A673 (cell line): ENCODE data around the gene CYB5RL. TPM values are rescaled to one million over a fixed set of nuclear protein-coding genes. Genes with fewer than 3 reads are reported as not detected.

ENCODE experiments used
- BruUV-seq: library from RNA; stranded (reverse); fragments of 400-500 nt; replicated peaks from 2 replicates; lab custom pipeline; 2021; lab: Mats Ljungman, UMichigan
- CTCF ChIA-PET: fragments of 300-600 bp; sonication (Branson Sonifier 250); formaldehyde crosslinking; loops from one replicate; lab custom pipeline; 2022; ENCODE audit warnings: antibody characterized with exemption; lab: Charles Lee
- POLR2A ChIA-PET: fragments of 300-600 bp; sonication (Branson Sonifier 250); formaldehyde crosslinking; loops from one replicate; lab custom pipeline; 2022; ENCODE audit warnings: antibody characterized with exemption; ENCODE audit not compliant: low non-redundant PET; lab: Charles Lee
- DNase-seq: peaks from one replicate; pipeline ENCODE4 v3.0.0-alpha.2; 2015; ENCODE audit warnings: low spot score
- H3K27ac ChIP-seq: fragments of 200-600 bp; sonication (generic); 2 replicates; pipeline ENCODE4 v1.5.1; 2016; ENCODE audit warnings: mixed run types, low read depth, mild to moderate bottlenecking, mixed read lengths, antibody characterized with exemption, low read length; ENCODE audit not compliant: poor library complexity, severe bottlenecking
- H3K27me3 ChIP-seq: fragments of 200-600 bp; sonication (generic); replicated peaks from 2 replicates; pipeline ENCODE4 v1.6.1; 2017; ENCODE audit warnings: mixed run types, low read depth, mild to moderate bottlenecking, mixed read lengths, antibody characterized with exemption, low read length; ENCODE audit not compliant: insufficient read depth, poor library complexity
- H3K36me3 ChIP-seq: fragments of 200-600 bp; sonication (generic); 2 replicates; pipeline ENCODE4 v1.6.1; 2016; ENCODE audit warnings: mixed run types, mild to moderate bottlenecking, mixed read lengths, antibody characterized with exemption, low read length; ENCODE audit not compliant: insufficient read depth, poor library complexity, severe bottlenecking
- H3K4me1 ChIP-seq: fragments of 200-600 bp; sonication (generic); 2 replicates; pipeline ENCODE4 v1.6.1; 2017; ENCODE audit warnings: mixed run types, mild to moderate bottlenecking, mixed read lengths, antibody characterized with exemption, low read length; ENCODE audit not compliant: insufficient read depth, poor library complexity, severe bottlenecking
- H3K4me3 ChIP-seq: fragments of 200-600 bp; sonication (generic); 2 replicates; pipeline ENCODE4 v1.5.1; 2016; ENCODE audit warnings: low read depth, mixed run types, mild to moderate bottlenecking, mixed read lengths, low read length; ENCODE audit not compliant: poor library complexity, severe bottlenecking
- H3K9me3 ChIP-seq: fragments of 200-600 bp; sonication (generic); 2 replicates; pipeline ENCODE4 v1.6.1; 2016; ENCODE audit warnings: mixed run types, low read depth, mild to moderate bottlenecking, mixed read lengths, antibody characterized with exemption, low read length; ENCODE audit not compliant: poor library complexity, severe bottlenecking
- CTCF ChIP-seq: fragments of 300-800, 200-600 bp; sonication (generic); conservative IDR thresholded peaks from 2 replicates; pipeline ENCODE4 v1.5.1; 2017; ENCODE audit warnings: low read depth, mild to moderate bottlenecking, antibody characterized with exemption, low read length, moderate library complexity, mixed read lengths
- EZH2 ChIP-seq: fragments of 200-600 bp; sonication (generic); IDR thresholded peaks from 2 replicates; pipeline ENCODE4 v1.6.1; 2017; ENCODE audit warnings: borderline replicate concordance, low read depth, mild to moderate bottlenecking, mixed read lengths, antibody characterized with exemption, low read length; ENCODE audit not compliant: poor library complexity, severe bottlenecking
- intact Hi-C: fragments of 100-400 bp; cut with micrococcal nuclease; formaldehyde crosslinking; loops from one replicate; pipeline ENCODE4 v1.10.0; 2022; ENCODE audit not compliant: unreplicated experiment
- total RNA-seq: library from RNA; stranded (reverse); gene quantifications from 2 replicates; pipeline ENCODE4 v1.2.3, GENCODE V29; 2021

CYB5RL gene
- total RNA-seq, 1 experiment from 2014 or later = 8.4 TPM

- intact Hi-C loops = no loop called here
- Histone ChIP-seq H3K27ac (no peak overlapping the region), H3K36me3 (no peaks in the 10 kb centered on the region), H3K27me3 (no peaks in the 10 kb centered on the region), H3K4me3 (no peak overlapping the region), H3K4me1 (no peaks in the 10 kb centered on the region), H3K9me3 (no peaks in the 10 kb centered on the region)
- TF ChIP-seq EZH2 (no peak), CTCF (no peak)
- ChIA-PET CTCF (no interaction called here), POLR2A (no interaction called here)
- no TSS peak for BruUV-seq
- DNase-seq = no peak
These were observed 25.5 kb upstream of the CYB5RL start for GRCh38 chr1:54225378-54225777.

- CTCF ChIA-PET = no interaction called here
- H3K27me3 ChIP-seq = no peaks in the 10 kb centered on the region
- no peak for DNase-seq
- no peaks in the 10 kb centered on the region for H3K4me1 ChIP-seq
- H3K27ac ChIP-seq = no peak overlapping the region
- BruUV-seq = no TSS peak
- no peak for TF ChIP-seq CTCF
- no peak for TF ChIP-seq EZH2
- H3K4me3 ChIP-seq = no peak overlapping the region
- intact Hi-C loops = no loop called here
- POLR2A ChIA-PET = interaction anchor here (0.6 kb wide), 1 partner anchor 24 kb away, joined by 3 read pairs; the partner anchor contains the start of genes CYB5RL and MRPL37
- no peaks in the 10 kb centered on the region for H3K9me3 ChIP-seq
- no peaks in the 10 kb centered on the region for H3K36me3 ChIP-seq
These were observed 24.4 kb upstream of the CYB5RL start for GRCh38 chr1:54224233-54224632.

GRCh38 chr1:54223441-54224202, 23.8 kb upstream of the CYB5RL start:
- no TSS peak for BruUV-seq
- no peaks in the 10 kb centered on the region for H3K4me1 ChIP-seq
- no peak for DNase-seq
- H3K9me3 ChIP-seq = no peaks in the 10 kb centered on the region
- H3K36me3 ChIP-seq = peaks cover under 1% of the 10 kb centered on the region
- no peak overlapping the region for H3K4me3 ChIP-seq
- intact Hi-C loops = no loop called here
- CTCF ChIA-PET = no interaction called here
- POLR2A ChIA-PET = interaction anchor here (0.6 kb wide), 1 partner anchor 24 kb away, joined by 3 read pairs; the partner anchor contains the start of genes CYB5RL and MRPL37
- no peak overlapping the region for H3K27ac ChIP-seq
- no peaks in the 10 kb centered on the region for H3K27me3 ChIP-seq
- TF ChIP-seq CTCF (no peak), EZH2 (no peak)
